Glomerular visceral epithelial cell (primary cell): ENCODE results near the gene APPBP2.
A peak's percentile ranks its signal among the peaks of the same experiment; 100 is the strongest.
"Not testable (repeated sequence)": the region's sequence is repeated elsewhere in the genome, so short reads cannot be mapped to it uniquely, and the experiment has no call there.

Experiments
- DNase-seq: peaks from one replicate; pipeline ENCODE4 v3.0.0-alpha.2; 2016; ENCODE audit errors: extremely low spot score

Gene APPBP2, protein sequence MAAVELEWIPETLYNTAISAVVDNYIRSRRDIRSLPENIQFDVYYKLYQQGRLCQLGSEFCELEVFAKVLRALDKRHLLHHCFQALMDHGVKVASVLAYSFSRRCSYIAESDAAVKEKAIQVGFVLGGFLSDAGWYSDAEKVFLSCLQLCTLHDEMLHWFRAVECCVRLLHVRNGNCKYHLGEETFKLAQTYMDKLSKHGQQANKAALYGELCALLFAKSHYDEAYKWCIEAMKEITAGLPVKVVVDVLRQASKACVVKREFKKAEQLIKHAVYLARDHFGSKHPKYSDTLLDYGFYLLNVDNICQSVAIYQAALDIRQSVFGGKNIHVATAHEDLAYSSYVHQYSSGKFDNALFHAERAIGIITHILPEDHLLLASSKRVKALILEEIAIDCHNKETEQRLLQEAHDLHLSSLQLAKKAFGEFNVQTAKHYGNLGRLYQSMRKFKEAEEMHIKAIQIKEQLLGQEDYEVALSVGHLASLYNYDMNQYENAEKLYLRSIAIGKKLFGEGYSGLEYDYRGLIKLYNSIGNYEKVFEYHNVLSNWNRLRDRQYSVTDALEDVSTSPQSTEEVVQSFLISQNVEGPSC

DNA sequence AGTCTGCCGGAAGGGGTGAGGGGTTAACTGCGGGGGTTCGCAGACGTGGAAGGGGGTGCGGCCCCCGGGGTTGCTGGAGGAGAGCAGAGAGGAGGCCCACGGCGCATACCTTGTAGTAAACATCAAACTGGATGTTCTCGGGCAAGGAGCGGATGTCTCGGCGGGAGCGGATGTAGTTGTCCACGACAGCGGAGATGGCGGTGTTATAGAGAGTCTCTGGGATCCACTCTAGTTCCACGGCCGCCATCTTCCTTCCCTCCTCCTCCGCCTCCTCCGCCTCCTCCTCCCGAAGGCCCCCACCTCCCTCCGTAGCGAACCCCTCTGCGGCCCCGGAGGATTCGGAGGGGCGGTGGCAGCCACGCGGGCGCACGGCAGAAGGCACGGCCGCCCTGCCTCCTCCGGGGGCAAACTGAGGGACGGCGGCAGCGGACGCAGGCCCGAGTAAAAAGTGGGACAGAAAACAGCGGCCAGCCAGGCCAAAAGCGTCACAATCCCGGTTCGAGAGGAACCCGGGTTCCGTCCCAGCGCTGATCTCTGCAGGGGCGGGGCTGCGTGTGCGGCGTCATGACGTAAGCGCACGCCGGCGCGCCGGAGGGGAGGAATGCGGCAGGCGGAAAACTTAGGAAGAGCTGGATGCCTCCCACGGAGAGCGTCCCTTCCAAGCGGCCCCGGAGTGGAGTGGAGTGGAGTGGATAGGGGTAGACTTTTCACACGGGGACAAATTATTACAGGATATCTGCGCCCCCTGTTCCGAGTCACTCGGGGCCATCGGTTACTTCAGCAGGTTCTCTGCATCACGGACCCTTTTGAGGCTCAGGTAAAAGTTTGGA lies at the start of gene APPBP2:
APPBP2 (minus strand) TSS at position 558 of the 830 bp plus-strand sequence; CDS start at position 247, 311 bp downstream.
- peak; percentile 92 for DNase-seq

GRCh38 chr17:60573236-60574051 lies 47.4 kb upstream of the APPBP2 start:
- peak; percentile 88 for DNase-seq

DNA sequence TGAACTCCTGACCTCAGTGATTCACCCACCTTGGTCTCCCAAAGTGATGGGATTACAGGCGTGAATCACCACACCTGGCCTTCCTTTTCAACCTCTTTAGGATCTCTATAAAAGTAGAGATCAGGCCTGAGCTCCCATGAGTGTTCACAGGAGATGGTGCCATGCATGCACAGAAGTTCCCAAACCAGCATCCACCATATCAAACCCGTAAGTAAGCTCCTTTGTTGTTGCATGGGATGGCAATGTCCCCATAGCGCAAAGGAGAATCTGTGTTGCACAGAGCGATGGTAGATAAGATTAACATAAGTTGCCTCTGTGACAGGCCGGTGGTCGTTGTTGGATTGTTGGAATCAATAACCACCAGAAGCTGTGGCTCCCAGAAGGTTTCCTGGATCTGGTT lies 39.2 kb upstream of the APPBP2 start:
- no peak for DNase-seq

GRCh38 chr17:60563743-60564142 lies 37.7 kb upstream of the APPBP2 start:
- peak; percentile 37 for DNase-seq

DNA sequence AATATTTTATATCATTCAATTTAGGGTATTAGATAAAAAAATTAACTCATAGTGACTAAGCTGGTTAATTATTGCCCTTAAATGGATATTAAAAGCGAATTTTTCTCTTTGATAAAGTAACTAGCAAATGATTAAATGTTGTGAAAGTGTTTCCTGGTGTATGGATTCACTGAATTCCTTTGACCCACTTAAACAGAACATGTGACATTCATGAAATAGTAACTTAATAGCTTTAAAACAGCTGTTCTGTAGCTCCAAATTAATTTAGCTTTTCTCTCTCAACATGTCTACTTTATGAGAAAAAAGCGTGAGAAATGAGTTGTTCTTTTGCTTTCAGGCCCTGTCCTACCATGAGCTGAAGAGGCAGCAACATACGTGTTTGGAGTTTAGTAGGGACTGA lies 36.4 kb upstream of the APPBP2 start:
- DNase-seq: no peak

DNA sequence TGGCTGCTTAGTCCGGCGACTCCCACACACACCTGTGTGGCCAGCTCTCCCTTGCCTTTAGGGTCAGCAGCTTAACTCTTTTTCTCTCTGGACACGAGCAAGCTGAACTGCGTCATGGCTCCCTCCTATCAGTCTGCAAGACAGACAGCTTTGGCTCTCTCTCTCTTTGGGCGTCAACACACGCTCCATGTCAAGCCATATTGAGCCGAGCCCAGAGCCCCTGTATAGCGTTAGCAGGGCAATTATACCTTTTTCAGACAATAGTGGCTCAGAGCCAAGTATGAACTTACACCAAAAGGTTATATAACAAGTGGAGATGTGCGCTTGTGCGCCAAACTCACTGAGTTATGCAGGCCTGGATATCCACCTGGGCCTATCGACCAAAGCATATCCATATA lies 34.8 kb upstream of the APPBP2 start:
- no peak for DNase-seq

DNA sequence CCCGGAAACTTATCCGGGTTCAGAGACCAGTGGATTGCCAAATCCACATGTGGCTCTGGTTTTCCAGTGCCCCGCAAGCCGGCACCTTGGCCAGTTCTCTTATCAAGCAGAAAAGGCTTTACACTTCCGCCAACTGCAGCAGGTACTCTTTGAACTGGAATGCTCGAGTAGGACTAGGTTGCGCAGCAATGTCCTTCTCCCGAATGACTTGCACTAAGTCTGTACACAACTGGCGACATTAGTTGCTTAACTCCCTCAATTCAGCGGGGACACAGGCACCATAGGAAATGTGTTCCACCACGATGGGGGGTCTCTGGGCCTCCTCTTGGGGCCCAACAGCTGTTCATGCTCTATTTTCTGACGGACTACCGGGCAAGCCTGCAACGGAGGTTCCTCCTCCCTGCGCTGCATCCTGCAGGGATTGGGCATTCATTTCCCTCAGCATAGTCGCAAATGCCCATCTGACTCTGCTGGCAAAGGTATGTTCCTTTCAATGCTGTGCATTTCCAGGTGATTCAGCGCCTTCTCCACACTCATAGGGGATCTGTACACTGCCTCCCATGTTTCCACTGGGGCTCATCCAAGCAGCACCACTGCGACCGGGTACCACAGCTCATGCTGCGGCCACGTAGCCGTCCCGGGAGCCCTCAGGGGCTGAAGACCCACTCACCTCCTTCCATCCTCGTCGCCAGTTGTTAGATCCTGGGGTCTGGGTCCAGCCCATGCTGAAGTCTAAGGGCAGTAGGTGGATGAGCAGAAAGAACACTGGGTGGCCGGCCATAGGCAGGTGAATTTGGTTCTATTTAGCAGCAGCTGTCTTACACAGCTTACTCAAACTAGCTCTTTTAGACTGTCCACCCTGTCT lies 34.2 kb upstream of the APPBP2 start:
- DNase-seq: no peak

- DNase-seq: no peak
These were observed 33.6 kb upstream of the APPBP2 start for GRCh38 chr17:60559659-60559994.

GRCh38 chr17:60557805-60558204 lies 31.8 kb upstream of the APPBP2 start:
- no peak for DNase-seq

- DNase-seq: no peak
These were observed 29.7 kb upstream of the APPBP2 start for GRCh38 chr17:60555786-60556185.

DNA sequence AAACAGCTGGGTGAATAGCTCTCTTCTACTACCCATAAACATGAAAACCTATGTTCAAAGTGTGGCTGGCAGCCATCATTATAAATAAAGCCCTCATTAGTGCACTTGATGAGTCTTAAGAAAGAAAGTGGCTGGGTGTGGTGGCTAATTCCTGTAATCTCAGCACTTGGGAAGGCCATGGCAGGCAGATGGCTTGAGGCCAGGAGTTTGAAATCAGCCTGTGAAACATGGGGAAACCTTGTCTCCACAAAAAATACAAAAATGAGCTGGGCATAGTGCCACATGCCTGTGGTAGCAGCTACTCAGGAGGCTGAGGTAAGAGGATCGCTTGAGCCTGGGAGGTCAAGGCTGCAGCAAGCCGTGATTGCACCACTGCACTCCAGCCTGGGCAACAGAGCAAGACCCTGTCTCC lies 28.3 kb upstream of the APPBP2 start:
- peak; percentile 86 for DNase-seq

DNA sequence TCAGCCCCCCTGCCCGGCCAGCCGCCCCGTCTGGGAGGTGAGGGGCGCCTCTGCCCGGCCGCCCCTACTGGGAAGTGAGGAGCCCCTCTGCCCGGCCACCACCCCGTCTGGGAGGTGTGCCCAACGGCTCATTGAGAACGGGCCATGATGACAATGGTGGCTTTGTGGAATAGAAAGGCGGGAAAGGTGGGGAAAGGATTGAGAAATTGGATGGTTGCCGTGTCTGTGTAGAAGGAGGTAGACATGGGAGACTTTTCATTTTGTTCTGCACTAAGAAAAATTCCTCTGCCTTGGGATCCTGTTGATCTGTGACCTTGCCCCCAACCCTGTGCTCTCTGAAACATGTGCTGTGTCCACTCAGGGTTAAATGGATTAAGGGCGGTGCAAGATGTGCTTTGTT lies 26.2 kb upstream of the APPBP2 start:
- DNase-seq: not testable (repeated sequence)

- DNase-seq: no peak
These were observed 22.9 kb upstream of the APPBP2 start for GRCh38 chr17:60548990-60549389.

GRCh38 chr17:60545465-60546191 lies 19.6 kb upstream of the APPBP2 start:
- DNase-seq: no peak

- no peak for DNase-seq
These were observed 16.0 kb upstream of the APPBP2 start for GRCh38 chr17:60542071-60542470.

DNA sequence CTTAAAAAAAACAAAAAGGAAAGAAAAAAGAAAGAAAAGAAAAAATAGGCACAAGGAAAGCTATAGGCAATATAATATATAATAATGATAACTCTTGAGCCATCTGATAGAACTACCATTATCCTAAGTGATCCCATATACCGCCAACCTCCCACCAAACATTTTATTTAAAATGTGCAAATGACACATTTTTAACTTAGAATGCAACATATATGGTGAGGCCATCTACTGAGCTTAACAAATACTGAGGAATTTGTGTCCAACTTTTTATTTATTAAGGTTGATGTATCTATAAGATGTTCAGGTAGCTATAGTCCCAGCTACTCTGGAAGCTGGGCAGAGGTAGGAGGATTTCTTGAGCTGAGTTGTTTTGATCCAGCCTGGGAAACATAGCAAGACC lies 14.4 kb upstream of the APPBP2 start:
- DNase-seq: no peak

DNA sequence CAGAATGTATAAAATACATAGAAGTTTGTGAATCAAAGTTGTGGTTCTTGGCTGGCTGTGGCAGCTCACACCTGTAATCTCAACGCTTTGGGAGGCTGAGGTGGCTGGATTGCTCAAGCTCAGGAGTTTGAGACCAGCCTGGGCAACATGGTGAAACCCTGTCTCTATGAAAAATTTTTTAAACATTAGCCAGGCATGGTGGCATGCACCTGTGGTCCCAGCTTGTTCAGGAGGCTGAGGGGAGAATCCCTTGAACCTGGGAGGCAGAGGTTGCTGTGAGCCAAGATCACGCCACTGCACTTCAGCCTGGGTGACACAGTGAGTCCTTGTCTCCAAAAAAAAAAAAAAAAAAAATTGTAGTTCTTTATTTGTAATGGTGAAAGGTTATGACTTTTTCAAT lies 13.8 kb upstream of the APPBP2 start:
- DNase-seq: no peak

GRCh38 chr17:60538726-60539125 lies 12.7 kb upstream of the APPBP2 start:
- no peak for DNase-seq

DNA sequence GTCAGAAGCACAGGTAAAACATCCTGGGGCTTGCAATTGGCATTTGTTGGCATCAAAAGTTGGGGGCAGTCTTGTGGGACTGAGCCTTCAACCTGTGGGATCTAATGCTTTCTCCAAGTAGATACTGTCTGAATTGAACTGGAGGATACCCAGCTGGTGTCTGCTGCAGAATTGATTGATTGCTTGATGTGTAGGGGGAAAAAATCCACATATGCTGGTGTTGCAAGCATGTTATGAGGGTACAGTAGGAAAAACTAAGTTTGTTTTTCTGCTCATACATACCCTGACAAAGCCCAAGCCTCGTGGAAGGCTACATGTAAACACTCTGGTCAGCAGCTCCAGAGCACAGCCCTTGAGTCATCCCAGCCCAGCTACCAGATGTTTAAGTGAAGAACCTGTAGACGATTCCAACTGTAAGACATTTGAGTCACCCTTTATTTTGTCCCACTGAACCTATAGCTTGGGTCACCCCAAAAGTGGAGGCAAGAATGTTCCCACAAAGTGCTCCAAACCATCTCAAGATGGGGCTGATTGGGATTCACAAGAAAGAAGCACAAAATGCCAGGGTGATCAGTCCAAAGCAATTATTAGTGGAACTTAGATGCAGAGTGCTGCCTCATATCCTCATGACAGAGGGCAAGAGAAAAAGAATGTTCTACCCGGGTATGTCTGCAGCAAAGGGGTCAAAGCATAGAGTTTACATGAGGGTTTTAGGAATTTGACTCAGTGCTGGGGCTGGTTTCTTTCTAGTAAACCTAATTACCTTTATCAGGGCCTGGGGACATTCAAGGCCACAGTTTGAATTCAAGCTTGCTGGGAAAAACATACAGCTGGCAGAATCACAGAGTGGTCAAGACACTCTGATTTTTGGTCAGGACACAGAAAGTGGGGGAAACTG lies 9.6 kb upstream of the APPBP2 start:
- DNase-seq: no peak
